ENCODE data around the gene EEF2K.
A peak's percentile ranks its signal among the peaks of the same experiment; 100 is the strongest.

The EEF2K gene

GRCh38 chr16:22318690-22319358 lies 112.7 kb downstream of the EEF2K start:
- Mint-ChIP-seq H3K9me3 (no peaks in the 10 kb centered on the region), H3K36me3 (peaks cover 9% of the 10 kb centered on the region)

GRCh38 chr16:22320572-22321339 lies 114.7 kb downstream of the EEF2K start:
- peaks cover 9% of the 10 kb centered on the region for H3K36me3 Mint-ChIP-seq

More at GRCh38 chr16:22318690-22319358, 112.7 kb downstream of the EEF2K start:
- H3K4me1 Mint-ChIP-seq, result peaks cover 9% of the 10 kb centered on the region
- no peak overlapping the region for H3K27ac Mint-ChIP-seq
- H3K4me3 Mint-ChIP-seq, result no peak overlapping the region
- H3K27me3 Mint-ChIP-seq, result no peaks in the 10 kb centered on the region

DNA sequence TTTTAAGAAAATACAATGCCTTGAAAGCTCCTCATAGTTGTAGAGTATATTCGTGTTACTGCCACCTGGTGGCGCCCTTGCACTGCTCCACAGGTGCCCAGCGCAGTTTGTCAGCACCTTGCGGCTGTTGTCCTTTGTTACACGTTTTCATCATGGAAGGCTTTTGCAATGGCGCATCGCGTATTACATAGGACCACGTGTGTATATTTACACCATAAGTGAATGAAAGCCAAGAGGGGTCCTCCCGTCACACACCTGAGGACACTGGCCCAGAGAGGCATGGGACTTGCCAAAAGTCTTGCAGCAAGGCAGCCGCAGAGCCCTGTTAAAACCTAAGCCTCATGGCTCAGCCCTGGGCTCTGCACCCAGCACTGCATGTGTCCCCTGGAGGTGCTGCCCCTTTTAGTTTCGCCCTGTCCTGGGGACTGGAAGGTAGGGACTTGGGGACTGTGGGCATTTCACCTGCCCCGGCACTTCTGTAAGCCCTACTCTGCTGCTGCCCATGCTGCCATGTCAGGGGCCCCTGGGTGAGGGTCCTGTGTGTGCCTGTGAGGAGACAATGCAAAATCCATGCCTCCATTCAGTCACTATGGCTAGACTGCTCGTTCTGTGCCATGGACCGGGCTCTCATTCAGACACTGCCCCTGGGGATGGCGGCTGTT lies 115.4 kb downstream of the EEF2K start:
- H3K27me3 Mint-ChIP-seq, result no peaks in the 10 kb centered on the region
- H3K36me3 Mint-ChIP-seq, result peaks cover 6% of the 10 kb centered on the region
- no peak overlapping the region for H3K27ac Mint-ChIP-seq
- H3K4me3 Mint-ChIP-seq, result no peak overlapping the region
- peaks cover 9% of the 10 kb centered on the region for H3K4me1 Mint-ChIP-seq
- no peaks in the 10 kb centered on the region for H3K9me3 Mint-ChIP-seq

More at GRCh38 chr16:22320572-22321339, 114.7 kb downstream of the EEF2K start:
- peaks cover 9% of the 10 kb centered on the region for H3K4me1 Mint-ChIP-seq
- no peak overlapping the region for H3K4me3 Mint-ChIP-seq
- no peaks in the 10 kb centered on the region for H3K9me3 Mint-ChIP-seq
- H3K27me3 Mint-ChIP-seq, result no peaks in the 10 kb centered on the region
- no peak overlapping the region for H3K27ac Mint-ChIP-seq

DNA sequence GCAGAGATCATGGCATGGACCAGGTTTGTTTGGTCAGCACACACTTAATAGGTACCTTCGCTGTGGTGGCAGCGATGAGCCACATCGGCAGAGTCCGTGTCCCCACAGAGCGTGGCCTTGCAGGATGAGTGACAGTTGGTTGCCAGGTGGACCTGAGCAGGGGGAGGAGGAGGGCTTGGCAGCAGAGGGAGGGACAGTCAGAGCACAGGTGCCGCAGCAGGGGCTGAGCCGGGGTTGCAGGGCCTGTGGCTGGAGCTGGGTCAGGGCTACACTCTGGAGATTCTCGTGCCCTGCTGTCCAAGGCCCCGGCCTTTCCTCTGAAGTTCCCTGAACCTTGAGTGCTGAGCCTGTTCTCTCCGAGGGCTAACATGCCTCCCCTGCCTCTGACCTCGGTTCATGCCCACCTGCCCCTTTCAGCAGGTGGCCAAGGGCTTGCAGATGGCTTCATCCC lies 116.0 kb downstream of the EEF2K start:
- H3K4me3 Mint-ChIP-seq, result no peak overlapping the region
- no peaks in the 10 kb centered on the region for H3K27me3 Mint-ChIP-seq
- H3K36me3 Mint-ChIP-seq, result peaks cover 6% of the 10 kb centered on the region
- H3K27ac Mint-ChIP-seq, result no peak overlapping the region
- no peaks in the 10 kb centered on the region for H3K9me3 Mint-ChIP-seq
- H3K4me1 Mint-ChIP-seq, result peaks cover 9% of the 10 kb centered on the region

- Mint-ChIP-seq H3K27ac (no peak overlapping the region), H3K36me3 (peaks cover 8% of the 10 kb centered on the region), H3K4me1 (peaks cover 9% of the 10 kb centered on the region), H3K4me3 (no peak overlapping the region), H3K27me3 (no peaks in the 10 kb centered on the region), H3K9me3 (no peaks in the 10 kb centered on the region)
These were observed 116.7 kb downstream of the EEF2K start for GRCh38 chr16:22322741-22323140.

DNA sequence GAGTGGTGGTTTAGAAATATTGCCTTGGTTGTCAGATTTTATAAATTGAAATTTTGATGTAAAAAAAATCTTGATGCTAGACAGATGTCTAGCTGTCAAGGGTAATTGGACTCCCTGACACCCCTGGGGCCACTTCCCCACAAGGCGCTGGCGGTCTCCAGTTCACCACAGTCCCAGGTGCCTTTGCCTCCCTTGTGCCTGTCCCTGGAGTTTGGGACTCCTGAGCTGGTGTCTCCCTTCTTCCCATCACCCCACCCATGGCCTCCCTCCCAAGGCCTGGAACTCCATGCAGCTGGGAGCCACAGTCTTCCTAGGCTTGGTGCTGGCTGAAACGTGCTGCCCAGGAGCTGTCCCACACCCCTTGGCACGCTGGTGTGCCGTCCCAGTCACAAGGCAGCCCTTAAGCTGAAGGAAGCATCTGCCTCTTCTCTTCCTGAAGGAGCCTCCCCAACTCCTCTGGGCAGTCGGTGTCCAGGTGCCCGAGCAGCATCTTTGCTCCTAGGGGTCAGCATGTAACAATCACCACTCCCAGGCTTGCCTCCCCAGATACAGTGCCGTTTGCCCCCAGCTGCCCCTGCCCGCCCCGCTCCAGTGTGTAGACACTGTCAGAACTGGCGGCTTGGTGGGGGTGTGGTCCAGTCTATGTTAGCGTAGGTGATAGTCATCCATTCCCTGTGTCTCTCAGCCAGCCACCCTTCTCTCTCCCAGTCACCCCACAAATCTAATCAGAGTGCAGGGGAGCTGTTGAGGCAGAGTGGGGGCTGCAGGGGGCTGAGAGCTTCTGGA lies 117.3 kb downstream of the EEF2K start:
- Mint-ChIP-seq H3K36me3 (peaks cover 8% of the 10 kb centered on the region), H3K27ac (no peak overlapping the region)

DNA sequence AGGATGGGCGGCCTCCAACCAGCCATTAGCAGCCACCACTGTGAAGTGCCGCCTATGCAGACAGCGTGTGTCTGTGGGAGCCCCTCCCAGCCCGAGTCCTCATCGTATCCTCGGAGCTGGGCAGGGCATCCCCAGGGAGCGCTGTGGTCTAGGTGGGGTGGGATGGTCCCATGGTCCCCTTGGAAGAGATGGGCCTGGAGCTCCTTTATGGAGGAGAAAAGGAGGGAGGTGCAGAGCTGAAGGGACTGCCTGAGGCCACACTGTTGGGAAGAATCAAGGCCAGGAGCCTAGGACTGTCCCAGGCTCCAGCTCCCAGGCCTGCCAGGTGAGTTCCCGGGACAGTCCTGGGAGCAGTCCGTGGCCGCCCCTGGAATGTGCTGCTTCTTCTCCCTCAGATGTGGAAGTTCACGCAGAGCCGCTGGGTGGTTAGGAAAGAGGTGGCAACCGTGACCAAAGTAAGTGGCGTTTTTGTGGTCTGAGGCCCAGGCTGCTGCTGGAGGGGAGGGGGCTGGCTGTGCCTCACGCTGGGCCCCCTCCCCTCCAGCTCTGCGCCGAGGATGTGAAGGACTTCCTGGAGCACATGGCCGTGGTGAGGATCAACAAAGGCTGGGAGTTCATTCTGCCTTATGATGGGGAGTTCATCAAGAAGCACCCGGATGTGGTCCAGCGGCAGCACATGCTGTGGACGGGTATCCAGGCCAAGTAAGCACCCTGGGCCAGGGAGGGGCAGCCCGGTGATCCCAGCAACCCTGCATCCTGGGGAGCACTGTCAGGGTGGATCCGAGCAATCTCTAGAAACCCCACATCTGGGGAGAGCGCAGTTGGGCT lies 118.1 kb downstream of the EEF2K start:
- no peaks in the 10 kb centered on the region for H3K9me3 Mint-ChIP-seq
- H3K4me1 Mint-ChIP-seq, result peaks cover 9% of the 10 kb centered on the region
- peak overlapping the region; percentile 41 for H3K27ac Mint-ChIP-seq
- H3K4me3 Mint-ChIP-seq, result no peak overlapping the region
- H3K27me3 Mint-ChIP-seq, result no peaks in the 10 kb centered on the region
- peaks cover 8% of the 10 kb centered on the region for H3K36me3 Mint-ChIP-seq

More for the DNA sequence above, 117.3 kb downstream of the EEF2K start:
- Mint-ChIP-seq H3K4me1 (peaks cover 9% of the 10 kb centered on the region), H3K27me3 (no peaks in the 10 kb centered on the region), H3K9me3 (no peaks in the 10 kb centered on the region), H3K4me3 (no peak overlapping the region)

DNA sequence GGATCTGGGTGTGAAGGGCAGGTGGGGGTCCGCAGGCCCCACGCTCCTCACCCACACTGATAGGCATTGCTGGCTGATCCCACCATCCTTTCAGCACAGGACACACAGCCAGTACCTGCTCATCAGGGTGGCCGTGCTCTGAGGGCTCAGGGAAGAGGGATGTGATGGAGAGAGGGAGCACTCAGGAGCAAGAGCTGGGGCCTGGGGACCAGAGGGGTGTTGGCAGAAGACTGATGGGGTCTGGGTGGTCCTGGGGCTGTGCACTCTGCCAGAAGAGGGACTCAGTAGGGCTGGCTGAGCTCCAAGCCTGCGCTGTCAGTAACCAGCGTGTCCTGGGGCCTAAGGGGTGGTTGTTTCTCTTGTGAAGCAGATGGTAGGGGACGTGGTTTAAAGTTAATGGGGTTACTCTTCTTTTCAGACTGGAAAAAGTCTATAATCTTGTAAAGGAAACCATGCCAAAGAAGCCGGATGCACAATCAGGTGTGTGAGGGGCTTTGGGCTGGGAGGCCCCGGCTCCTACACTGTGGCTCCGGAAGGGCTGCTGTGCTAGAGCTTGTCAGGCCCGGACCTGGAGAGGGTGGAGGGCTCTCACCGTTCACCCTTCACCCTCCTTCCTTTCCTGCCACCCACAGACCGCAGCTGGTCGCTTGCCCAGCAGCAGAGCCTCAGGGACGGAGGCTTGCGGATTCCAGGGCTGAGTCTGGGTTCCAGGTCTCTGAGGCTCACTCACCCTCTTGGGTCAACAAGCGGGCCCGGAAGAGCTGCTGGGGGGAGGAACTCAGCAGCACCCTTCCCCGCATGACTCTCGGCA lies 118.9 kb downstream of the EEF2K start:
- Mint-ChIP-seq H3K4me3 (no peak overlapping the region), H3K9me3 (no peaks in the 10 kb centered on the region), H3K27me3 (no peaks in the 10 kb centered on the region), H3K36me3 (peaks cover 11% of the 10 kb centered on the region), H3K4me1 (peaks cover 14% of the 10 kb centered on the region), H3K27ac (peak overlapping the region; percentile 41)

- H3K27ac Mint-ChIP-seq, result no peak overlapping the region
These were observed 119.7 kb downstream of the EEF2K start for GRCh38 chr16:22325598-22326368.

GRCh38 chr16:22326369-22326652 lies 120.2 kb downstream of the EEF2K start:
- no peak overlapping the region for H3K27ac Mint-ChIP-seq
- H3K4me1 Mint-ChIP-seq, result peaks cover 13% of the 10 kb centered on the region
- no peaks in the 10 kb centered on the region for H3K9me3 Mint-ChIP-seq
- no peak overlapping the region for H3K4me3 Mint-ChIP-seq
- H3K36me3 Mint-ChIP-seq, result peaks cover 14% of the 10 kb centered on the region
- no peaks in the 10 kb centered on the region for H3K27me3 Mint-ChIP-seq

More at GRCh38 chr16:22325598-22326368, 119.7 kb downstream of the EEF2K start:
- peaks cover 16% of the 10 kb centered on the region for H3K36me3 Mint-ChIP-seq
- H3K27me3 Mint-ChIP-seq, result no peaks in the 10 kb centered on the region
- H3K4me3 Mint-ChIP-seq, result no peak overlapping the region
- H3K4me1 Mint-ChIP-seq, result peaks cover 18% of the 10 kb centered on the region
- no peaks in the 10 kb centered on the region for H3K9me3 Mint-ChIP-seq

DNA sequence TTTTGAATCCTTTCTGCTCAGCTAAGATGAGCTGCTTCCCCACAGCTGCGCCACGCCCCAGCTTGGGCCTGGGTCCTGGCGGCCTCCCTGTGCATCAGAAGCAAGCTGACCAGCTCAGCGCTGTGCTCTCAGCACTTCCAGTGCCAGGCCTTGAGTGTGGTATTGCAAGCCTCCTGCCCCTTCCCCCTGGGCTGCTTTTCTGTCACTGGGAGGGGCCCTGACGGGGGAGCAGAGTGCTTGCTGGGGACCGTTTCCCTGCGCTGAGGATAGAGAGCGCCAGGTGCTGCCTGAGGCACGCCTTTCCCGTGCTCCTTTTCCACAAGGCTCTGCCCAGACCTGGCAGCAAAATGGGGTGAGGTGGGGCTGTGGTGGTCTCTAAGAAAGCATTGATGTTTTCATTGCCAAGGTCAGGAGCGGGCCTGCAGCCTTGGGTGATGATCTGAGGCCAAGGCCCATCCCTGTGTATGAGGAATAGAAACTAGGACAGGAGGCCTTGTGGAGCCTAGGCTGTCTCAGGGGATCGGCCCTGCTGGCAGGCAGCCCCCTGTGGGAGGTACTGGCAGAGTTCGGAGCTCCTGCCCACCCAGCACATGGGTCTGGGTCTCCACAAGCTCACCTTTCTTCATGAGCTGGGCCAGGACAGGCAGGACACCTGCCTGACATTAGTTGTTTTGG lies 120.8 kb downstream of the EEF2K start:
- Mint-ChIP-seq H3K27ac (no peak overlapping the region), H3K36me3 (peaks cover 19% of the 10 kb centered on the region), H3K27me3 (no peaks in the 10 kb centered on the region), H3K4me1 (peaks cover 15% of the 10 kb centered on the region), H3K9me3 (no peaks in the 10 kb centered on the region), H3K4me3 (no peak overlapping the region)

GRCh38 chr16:22327446-22327775 lies 121.3 kb downstream of the EEF2K start:
- Mint-ChIP-seq H3K4me1 (peaks cover 18% of the 10 kb centered on the region), H3K4me3 (no peak overlapping the region), H3K27ac (no peak overlapping the region), H3K9me3 (no peaks in the 10 kb centered on the region), H3K27me3 (no peaks in the 10 kb centered on the region), H3K36me3 (peaks cover 24% of the 10 kb centered on the region)

- Mint-ChIP-seq H3K4me3 (no peak overlapping the region), H3K27ac (no peak overlapping the region), H3K4me1 (peaks cover 21% of the 10 kb centered on the region), H3K36me3 (peaks cover 24% of the 10 kb centered on the region), H3K9me3 (no peaks in the 10 kb centered on the region), H3K27me3 (no peaks in the 10 kb centered on the region)
These were observed 122.1 kb downstream of the EEF2K start for GRCh38 chr16:22328081-22328725.
